H9 (cell line): ENCODE data around the gene YEATS4. TPM values are rescaled to one million over a fixed set of nuclear protein-coding genes. Genes with fewer than 3 reads are reported as not detected.

Experiments
- DNase-seq: peaks from one replicate; pipeline ENCODE4 v3.0.0-alpha.2; 2017
- H2AFZ ChIP-seq: one replicate; pipeline ENCODE4 v1.6.1; 2013; ENCODE audit warnings: mild to moderate bottlenecking, low read length, control low read depth, moderate library complexity
- H2AK5ac ChIP-seq: 2 replicates; pipeline ENCODE4 v1.6.1; 2013; ENCODE audit warnings: low read length, control low read depth, mixed read lengths; ENCODE audit not compliant: insufficient read length
- H2BK120ac ChIP-seq: one replicate; pipeline ENCODE4 v1.6.1; 2013; ENCODE audit warnings: low read depth, mild to moderate bottlenecking, low read length, control low read depth, inconsistent platforms; ENCODE audit not compliant: poor library complexity, severe bottlenecking
- H2BK12ac ChIP-seq: 2 replicates; pipeline ENCODE4 v1.6.1; 2013; ENCODE audit warnings: low read length, control low read depth, mixed read lengths, low read depth; ENCODE audit not compliant: insufficient read length
- H2BK15ac ChIP-seq: 2 replicates; pipeline ENCODE4 v1.6.1; 2013; ENCODE audit warnings: low read depth, low read length, control low read depth
- H2BK20ac ChIP-seq: one replicate; pipeline ENCODE4 v1.6.1; 2013; ENCODE audit warnings: low read depth, mild to moderate bottlenecking, low read length, control low read depth, inconsistent platforms; ENCODE audit not compliant: poor library complexity, severe bottlenecking
- H2BK5ac ChIP-seq: 2 replicates; pipeline ENCODE4 v1.6.1; 2013; ENCODE audit warnings: low read length, control low read depth, mixed read lengths; ENCODE audit not compliant: insufficient read length
- H3K14ac ChIP-seq: 2 replicates; pipeline ENCODE4 v1.6.1; 2013; ENCODE audit warnings: low read length, control low read depth; ENCODE audit not compliant: insufficient read depth
- H3K18ac ChIP-seq: 2 replicates; pipeline ENCODE4 v1.6.1; 2013; ENCODE audit warnings: low read depth, mild to moderate bottlenecking, mixed read lengths, low read length, control low read depth; ENCODE audit not compliant: insufficient read length
- H3K23ac ChIP-seq: 2 replicates; pipeline ENCODE4 v1.6.1; 2013; ENCODE audit warnings: low read length, control low read depth, mixed read lengths, low read depth; ENCODE audit not compliant: insufficient read length
- H3K23me2 ChIP-seq: 2 replicates; pipeline ENCODE4 v1.6.1; 2013; ENCODE audit warnings: low read depth, mild to moderate bottlenecking, mixed read lengths, low read length, control low read depth; ENCODE audit not compliant: insufficient read length, poor library complexity, severe bottlenecking
- H3K27ac ChIP-seq: 2 replicates; pipeline ENCODE4 v1.5.1; 2013; ENCODE audit warnings: low read length, control low read depth, mixed read lengths, low read depth; ENCODE audit not compliant: insufficient read length
- H3K27me3 ChIP-seq: 2 replicates; pipeline ENCODE4 v1.6.1; 2013; ENCODE audit warnings: low read length, control low read depth, inconsistent platforms; ENCODE audit not compliant: insufficient read depth
- H3K4ac ChIP-seq: 2 replicates; pipeline ENCODE4 v1.6.1; 2013; ENCODE audit warnings: low read depth, mild to moderate bottlenecking, control low read depth, inconsistent platforms, low read length, moderate library complexity
- H3K4me1 ChIP-seq: 2 replicates; pipeline ENCODE4 v1.6.1; 2013; ENCODE audit warnings: low read length, control low read depth, inconsistent platforms; ENCODE audit not compliant: insufficient read depth
- H3K4me2 ChIP-seq: 2 replicates; pipeline ENCODE4 v1.6.1; 2013; ENCODE audit warnings: low read length, control low read depth, mixed read lengths; ENCODE audit not compliant: insufficient read length, insufficient read depth
- H3K56ac ChIP-seq: 2 replicates; pipeline ENCODE4 v1.6.1; 2013; ENCODE audit warnings: low read depth, mild to moderate bottlenecking, mixed read lengths, low read length, control low read depth; ENCODE audit not compliant: insufficient read length
- H3K79me1 ChIP-seq: 2 replicates; pipeline ENCODE4 v1.6.1; 2013; ENCODE audit warnings: low read depth, mild to moderate bottlenecking, moderate library complexity, low read length, control low read depth, inconsistent platforms; ENCODE audit not compliant: insufficient read depth, poor library complexity, severe bottlenecking
- H3K79me2 ChIP-seq: 2 replicates; pipeline ENCODE4 v1.6.1; 2013; ENCODE audit warnings: low read length, control low read depth, inconsistent platforms; ENCODE audit not compliant: insufficient read depth
- H3K9ac ChIP-seq: 2 replicates; pipeline ENCODE4 v1.6.1; 2013; ENCODE audit warnings: low read length, control low read depth, mixed read lengths; ENCODE audit not compliant: insufficient read length; ENCODE audit errors: extremely low read depth
- H3K9me3 ChIP-seq: one replicate; pipeline ENCODE4 v1.6.1; 2013; ENCODE audit warnings: low read depth, low read length, inconsistent platforms; ENCODE audit not compliant: control insufficient read depth
- H3T11ph ChIP-seq: one replicate; pipeline ENCODE4 v1.6.1; 2013; ENCODE audit warnings: mild to moderate bottlenecking, low read length, control low read depth, inconsistent platforms
- H4K20me1 ChIP-seq: one replicate; pipeline ENCODE4 v1.6.1; 2013; ENCODE audit not compliant: control insufficient read depth, insufficient read length, insufficient read depth
- H4K5ac ChIP-seq: 2 replicates; pipeline ENCODE4 v1.6.1; 2013; ENCODE audit warnings: low read depth, mild to moderate bottlenecking, mixed read lengths, low read length, control low read depth; ENCODE audit not compliant: insufficient read length
- H4K8ac ChIP-seq: replicated peaks from 2 replicates; pipeline ENCODE4 v1.6.1; 2013; ENCODE audit warnings: low read length, control low read depth, mixed read lengths, low read depth; ENCODE audit not compliant: insufficient read length
- H4K91ac ChIP-seq: 2 replicates; pipeline ENCODE4 v1.6.1; 2013; ENCODE audit warnings: low read depth, mild to moderate bottlenecking, moderate library complexity, mixed read lengths, low read length, control low read depth; ENCODE audit not compliant: insufficient read length
- H3K27ac Mint-ChIP-seq, 3 experiments: 2 replicates in 2 of 3; 3 replicates in 1 of 3; pipeline ENCODE4 v1.8.0; 2020 to 2021; ENCODE audit warnings: mixed read lengths in 3 of 3, mild to moderate bottlenecking in 1 of 3, moderate library complexity in 1 of 3
- H3K27me3 Mint-ChIP-seq: 2 replicates; pipeline ENCODE4 v1.8.0; 2021; ENCODE audit warnings: low read depth, mild to moderate bottlenecking, moderate library complexity, mixed read lengths
- H3K36me3 Mint-ChIP-seq, 3 experiments: 2 replicates in 2 of 3; 3 replicates in 1 of 3; pipeline ENCODE4 v1.8.0; 2020 to 2021; ENCODE audit warnings: low read depth in 3 of 3, mixed read lengths in 3 of 3; ENCODE audit not compliant: insufficient read depth in 1 of 3
- H3K4me1 Mint-ChIP-seq, 2 experiments: 2 replicates each; pipeline ENCODE4 v1.8.0; 2020; ENCODE audit warnings: mixed read lengths in 2 of 2
- H3K4me3 Mint-ChIP-seq, 2 experiments: 2 replicates in 1 of 2; 3 replicates in 1 of 2; pipeline ENCODE4 v1.8.0; 2020 to 2021; ENCODE audit warnings: mild to moderate bottlenecking in 2 of 2, mixed read lengths in 2 of 2, moderate library complexity in 1 of 2
- H3K9me3 Mint-ChIP-seq, 2 experiments: 2 replicates in 1 of 2; 3 replicates in 1 of 2; pipeline ENCODE4 v1.8.0; 2020; ENCODE audit warnings: mild to moderate bottlenecking in 2 of 2, mixed read lengths in 2 of 2, moderate library complexity in 1 of 2
- WGBS: extraction: QIAGEN DNeasy Blood & Tissue Kit; methylation state at CpG from one replicate; pipeline ENCODE4 v1.1.7; 2013; ENCODE audit warnings: missing lambda C conversion rate, low lambda C conversion rate, mixed read lengths; ENCODE audit not compliant: insufficient read length; ENCODE audit errors: extremely low coverage; 5-methylcytosine and 5-hydroxymethylcytosine counted together
- total RNA-seq: library from RNA; stranded (reverse); gene quantifications from 2 replicates; pipeline ENCODE4 v1.2.1, GENCODE V29; 2021
- TF ChIP-seq, protein P1 (sequence below): fragments of 200-600 bp; sonication (generic); conservative IDR thresholded peaks from 3 replicates; pipeline ENCODE4 v1.8.0; 2021; ENCODE audit warnings: antibody characterized with exemption, mild to moderate bottlenecking

The YEATS4 gene
- total RNA-seq, 1 experiment from 2014 or later, result 35.6 TPM

DNA sequence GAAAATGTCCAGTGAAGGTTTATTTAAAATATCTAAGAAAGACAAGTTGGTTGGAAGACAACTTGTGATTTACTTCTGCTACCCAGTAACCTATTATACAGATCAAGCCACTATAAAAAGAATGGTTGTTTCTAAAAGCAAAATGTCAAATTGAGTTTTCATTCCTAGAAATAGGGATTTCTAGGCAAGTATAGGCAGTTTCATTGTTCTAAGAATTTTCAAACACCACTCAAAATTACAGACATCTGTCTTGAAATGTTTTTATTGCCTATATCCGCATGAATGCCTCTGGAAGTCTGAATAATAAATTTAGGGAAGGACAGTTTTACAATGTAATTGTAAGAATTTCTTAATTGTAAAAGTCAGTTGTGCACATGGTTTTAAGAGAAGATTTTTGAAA, 8.6 kb downstream of the YEATS4 start:
- Mint-ChIP-seq H3K4me1 (no peaks in the 10 kb centered on the region), H3K27me3 (no peaks in the 10 kb centered on the region), H3K27ac (no peak overlapping the region), H3K9me3 (peaks cover 5 to 8% of the 10 kb centered on the region in 2 experiments; a peak in 4 of 5 replicates), H3K4me3 (no peak overlapping the region), H3K36me3 (peaks cover 45 to 71% (median 68%) of the 10 kb centered on the region in 3 experiments)
- Histone ChIP-seq H4K5ac (no peak overlapping the region), H4K8ac (no peak overlapping the region), H3K27ac (no peak overlapping the region), H3K79me1 (no peaks in the 10 kb centered on the region), H3K9me3 (no peaks in the 10 kb centered on the region), H2BK15ac (no peak overlapping the region), H3K4me2 (no peak overlapping the region), H3K9ac (no peak overlapping the region), H3K27me3 (no peaks in the 10 kb centered on the region), H2BK12ac (no peak overlapping the region), H2AK5ac (no peak overlapping the region), H3T11ph (no peak overlapping the region), H3K14ac (no peak overlapping the region), H3K23ac (no peak overlapping the region), H2BK20ac (no peak overlapping the region), H3K4me1 (no peaks in the 10 kb centered on the region), H3K56ac (no peak overlapping the region), H2BK120ac (no peak overlapping the region), H3K4ac (no peak overlapping the region), H2BK5ac (no peak overlapping the region), H3K79me2 (no peaks in the 10 kb centered on the region), H4K20me1 (no peaks in the 10 kb centered on the region), H4K91ac (no peak overlapping the region), H3K23me2 (no peaks in the 10 kb centered on the region), H3K18ac (no peak overlapping the region), H2AFZ (no peak overlapping the region)
- WGBS, result no CpG with 5 or more reads among the region's 1 CpG
- no peak for DNase-seq
- TF ChIP-seq, protein P1, sequence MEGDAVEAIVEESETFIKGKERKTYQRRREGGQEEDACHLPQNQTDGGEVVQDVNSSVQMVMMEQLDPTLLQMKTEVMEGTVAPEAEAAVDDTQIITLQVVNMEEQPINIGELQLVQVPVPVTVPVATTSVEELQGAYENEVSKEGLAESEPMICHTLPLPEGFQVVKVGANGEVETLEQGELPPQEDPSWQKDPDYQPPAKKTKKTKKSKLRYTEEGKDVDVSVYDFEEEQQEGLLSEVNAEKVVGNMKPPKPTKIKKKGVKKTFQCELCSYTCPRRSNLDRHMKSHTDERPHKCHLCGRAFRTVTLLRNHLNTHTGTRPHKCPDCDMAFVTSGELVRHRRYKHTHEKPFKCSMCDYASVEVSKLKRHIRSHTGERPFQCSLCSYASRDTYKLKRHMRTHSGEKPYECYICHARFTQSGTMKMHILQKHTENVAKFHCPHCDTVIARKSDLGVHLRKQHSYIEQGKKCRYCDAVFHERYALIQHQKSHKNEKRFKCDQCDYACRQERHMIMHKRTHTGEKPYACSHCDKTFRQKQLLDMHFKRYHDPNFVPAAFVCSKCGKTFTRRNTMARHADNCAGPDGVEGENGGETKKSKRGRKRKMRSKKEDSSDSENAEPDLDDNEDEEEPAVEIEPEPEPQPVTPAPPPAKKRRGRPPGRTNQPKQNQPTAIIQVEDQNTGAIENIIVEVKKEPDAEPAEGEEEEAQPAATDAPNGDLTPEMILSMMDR, result no peak
